Type B pancreatic cell (in vitro differentiated cells): ENCODE measurements around the gene AGAP2. TPM values are rescaled to one million over a fixed set of nuclear protein-coding genes. Genes with fewer than 3 reads are reported as not detected.

Experiments used
- DNase-seq: peaks from one replicate; pipeline ENCODE4 v3.0.0; 2021; ENCODE audit warnings: mixed read lengths; ENCODE audit not compliant: unreplicated experiment; ENCODE audit errors: extremely low spot score
- H3K27ac Mint-ChIP-seq: 2 replicates; pipeline ENCODE4 v1.8.0; 2021; ENCODE audit warnings: mild to moderate bottlenecking, mixed read lengths
- H3K27me3 Mint-ChIP-seq: 2 replicates; pipeline ENCODE4 v1.8.0; 2021; ENCODE audit warnings: mixed read lengths
- H3K36me3 Mint-ChIP-seq: 2 replicates; pipeline ENCODE4 v1.8.0; 2021; ENCODE audit warnings: mixed read lengths
- H3K4me1 Mint-ChIP-seq: one replicate; pipeline ENCODE4 v1.8.0; 2021; ENCODE audit warnings: mixed read lengths; ENCODE audit not compliant: unreplicated experiment
- H3K4me3 Mint-ChIP-seq: 2 replicates; pipeline ENCODE4 v1.8.0; 2021; ENCODE audit warnings: mild to moderate bottlenecking, mixed read lengths
- H3K9me3 Mint-ChIP-seq: 2 replicates; pipeline ENCODE4 v1.8.0; 2021; ENCODE audit warnings: mixed read lengths
- total RNA-seq: library from RNA; stranded (reverse); gene quantifications from 2 replicates; pipeline ENCODE4 v1.2.1, GENCODE V29; 2021; ENCODE audit warnings: low replicate concordance
- TF ChIP-seq, protein P1 (sequence below): fragments of 200-600 bp; sonication (generic); conservative IDR thresholded peaks from 2 replicates; pipeline ENCODE4 v1.5.0; 2021; ENCODE audit warnings: antibody characterized with exemption, mild to moderate bottlenecking

AGAP2 gene
- total RNA-seq, 1 donor from 2014 or later, result 4.1 TPM

GRCh38 chr12:57727758-57728395 lies 10.7 kb downstream of the AGAP2 start:
- TF ChIP-seq, protein P1, sequence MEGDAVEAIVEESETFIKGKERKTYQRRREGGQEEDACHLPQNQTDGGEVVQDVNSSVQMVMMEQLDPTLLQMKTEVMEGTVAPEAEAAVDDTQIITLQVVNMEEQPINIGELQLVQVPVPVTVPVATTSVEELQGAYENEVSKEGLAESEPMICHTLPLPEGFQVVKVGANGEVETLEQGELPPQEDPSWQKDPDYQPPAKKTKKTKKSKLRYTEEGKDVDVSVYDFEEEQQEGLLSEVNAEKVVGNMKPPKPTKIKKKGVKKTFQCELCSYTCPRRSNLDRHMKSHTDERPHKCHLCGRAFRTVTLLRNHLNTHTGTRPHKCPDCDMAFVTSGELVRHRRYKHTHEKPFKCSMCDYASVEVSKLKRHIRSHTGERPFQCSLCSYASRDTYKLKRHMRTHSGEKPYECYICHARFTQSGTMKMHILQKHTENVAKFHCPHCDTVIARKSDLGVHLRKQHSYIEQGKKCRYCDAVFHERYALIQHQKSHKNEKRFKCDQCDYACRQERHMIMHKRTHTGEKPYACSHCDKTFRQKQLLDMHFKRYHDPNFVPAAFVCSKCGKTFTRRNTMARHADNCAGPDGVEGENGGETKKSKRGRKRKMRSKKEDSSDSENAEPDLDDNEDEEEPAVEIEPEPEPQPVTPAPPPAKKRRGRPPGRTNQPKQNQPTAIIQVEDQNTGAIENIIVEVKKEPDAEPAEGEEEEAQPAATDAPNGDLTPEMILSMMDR, result no peak
- Mint-ChIP-seq H3K27ac (no peak overlapping the region), H3K9me3 (no peaks in the 10 kb centered on the region), H3K36me3 (no peaks in the 10 kb centered on the region), H3K4me3 (peak overlapping the region; percentile 59), H3K27me3 (peaks cover 93% of the 10 kb centered on the region), H3K4me1 (no peaks in the 10 kb centered on the region)
- DNase-seq, result no peak

GRCh38 chr12:57726884-57727757 lies 11.4 kb downstream of the AGAP2 start:
- Mint-ChIP-seq H3K4me3 (peak overlapping the region; percentile 65), H3K4me1 (no peaks in the 10 kb centered on the region), H3K36me3 (no peaks in the 10 kb centered on the region), H3K27ac (no peak overlapping the region), H3K27me3 (peaks cover 85% of the 10 kb centered on the region), H3K9me3 (no peaks in the 10 kb centered on the region)
- peak; percentile 69 for DNase-seq
- TF ChIP-seq, protein P1, result peak; percentile 37

DNA sequence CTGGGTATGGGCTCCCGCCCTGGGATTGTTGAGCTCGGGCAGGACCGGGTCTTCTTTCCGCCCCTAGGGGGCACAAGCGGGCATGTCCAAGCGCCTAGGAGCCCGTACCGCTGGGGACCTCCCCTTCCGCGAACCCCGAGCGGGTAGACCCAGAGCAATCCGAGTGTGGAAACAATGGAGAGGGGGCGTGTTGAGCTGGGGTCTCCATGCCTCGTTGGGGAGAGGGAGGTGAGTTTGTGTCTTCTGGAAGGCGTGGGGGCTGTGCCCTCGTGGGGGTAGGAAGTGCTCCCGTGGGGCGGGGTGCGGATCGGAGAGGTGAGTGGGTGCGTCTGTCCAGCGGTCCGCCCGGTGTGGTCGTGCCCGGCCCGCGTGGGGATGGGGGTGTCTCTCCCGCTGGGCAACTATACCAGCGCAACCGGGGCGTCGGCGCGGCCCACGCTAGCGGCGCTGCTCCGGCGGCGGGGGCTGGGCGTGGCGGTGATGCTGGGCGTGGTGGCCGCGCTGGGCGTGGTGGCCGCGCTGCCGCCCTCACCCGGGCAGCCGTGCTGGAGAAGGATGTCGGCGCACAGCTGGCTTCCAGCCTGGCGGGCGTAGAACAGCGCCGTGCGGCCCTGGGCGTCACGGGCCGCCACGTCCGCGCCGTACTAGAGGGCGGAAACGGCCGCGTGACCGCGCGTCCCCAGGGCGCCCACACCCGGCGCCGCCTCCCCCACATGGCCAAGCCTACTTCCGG lies 12.2 kb downstream of the AGAP2 start:
- Mint-ChIP-seq H3K36me3 (peaks cover 7% of the 10 kb centered on the region), H3K27ac (peak overlapping the region; percentile 84), H3K27me3 (peaks cover 77% of the 10 kb centered on the region)

DNA sequence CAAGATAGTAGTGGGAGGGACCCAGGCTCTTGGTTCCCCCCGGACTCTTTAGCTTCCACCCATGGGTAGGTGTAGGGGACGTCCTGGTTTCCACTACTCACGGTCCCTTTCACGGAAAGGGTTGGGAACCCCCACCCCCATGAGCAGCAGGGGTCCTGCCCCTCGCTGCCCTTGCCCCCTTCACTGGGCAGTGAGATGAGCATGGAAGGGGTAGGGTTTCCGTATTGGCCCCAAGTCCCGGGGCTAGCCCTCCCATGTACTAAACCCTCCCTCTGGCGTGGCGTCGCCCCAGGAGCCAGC lies 12.7 kb downstream of the AGAP2 start:
- peaks cover 72% of the 10 kb centered on the region for H3K27me3 Mint-ChIP-seq

More for the DNA sequence above, 12.2 kb downstream of the AGAP2 start:
- DNase-seq, result peak; percentile 83
- H3K4me1 Mint-ChIP-seq, result no peaks in the 10 kb centered on the region
- H3K4me3 Mint-ChIP-seq, result peak overlapping the region; percentile 94
- TF ChIP-seq, protein P1, result peak; percentile 80
- H3K9me3 Mint-ChIP-seq, result no peaks in the 10 kb centered on the region

More for the DNA sequence above, 12.7 kb downstream of the AGAP2 start:
- Mint-ChIP-seq H3K4me3 (peak overlapping the region; percentile 94), H3K4me1 (no peaks in the 10 kb centered on the region), H3K9me3 (no peaks in the 10 kb centered on the region), H3K27ac (peak overlapping the region; percentile 84), H3K36me3 (peaks cover 7% of the 10 kb centered on the region)
- TF ChIP-seq, protein P1, result no peak
- DNase-seq, result no peak
